ENCODE data around the gene WDR20. TPM values are rescaled to one million over a fixed set of nuclear protein-coding genes. Genes with fewer than 3 reads are reported as not detected.

The WDR20 gene
- total and polyA plus RNA-seq, 10 of the 15 experiments (the other 5 are each of a cell fraction or from before 2014, with no cell fraction given): 9.1 to 25.9 (median 18.4) TPM

DNA sequence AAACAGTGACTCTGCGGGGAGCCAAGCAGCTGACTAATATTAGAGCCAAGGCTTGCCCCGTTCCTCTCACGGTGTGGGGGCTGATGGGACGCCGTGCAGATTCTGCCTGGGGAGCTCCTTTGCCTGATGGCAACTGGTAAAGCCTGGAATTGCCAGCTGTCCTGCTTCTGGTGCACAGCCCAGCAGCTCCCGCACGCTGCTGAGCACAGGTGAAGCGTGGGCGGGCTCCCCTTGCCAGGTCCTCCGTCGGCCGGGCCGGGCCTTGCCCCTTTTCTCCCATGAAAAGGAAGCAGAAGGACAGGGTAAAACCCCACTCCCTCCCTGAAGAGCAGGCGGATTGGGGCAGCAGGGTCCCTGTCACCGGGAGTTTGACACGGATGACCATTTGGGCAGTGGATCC is 79.0 kb downstream of the WDR20 start (continued):
- TF ChIP-seq, protein P1, sequence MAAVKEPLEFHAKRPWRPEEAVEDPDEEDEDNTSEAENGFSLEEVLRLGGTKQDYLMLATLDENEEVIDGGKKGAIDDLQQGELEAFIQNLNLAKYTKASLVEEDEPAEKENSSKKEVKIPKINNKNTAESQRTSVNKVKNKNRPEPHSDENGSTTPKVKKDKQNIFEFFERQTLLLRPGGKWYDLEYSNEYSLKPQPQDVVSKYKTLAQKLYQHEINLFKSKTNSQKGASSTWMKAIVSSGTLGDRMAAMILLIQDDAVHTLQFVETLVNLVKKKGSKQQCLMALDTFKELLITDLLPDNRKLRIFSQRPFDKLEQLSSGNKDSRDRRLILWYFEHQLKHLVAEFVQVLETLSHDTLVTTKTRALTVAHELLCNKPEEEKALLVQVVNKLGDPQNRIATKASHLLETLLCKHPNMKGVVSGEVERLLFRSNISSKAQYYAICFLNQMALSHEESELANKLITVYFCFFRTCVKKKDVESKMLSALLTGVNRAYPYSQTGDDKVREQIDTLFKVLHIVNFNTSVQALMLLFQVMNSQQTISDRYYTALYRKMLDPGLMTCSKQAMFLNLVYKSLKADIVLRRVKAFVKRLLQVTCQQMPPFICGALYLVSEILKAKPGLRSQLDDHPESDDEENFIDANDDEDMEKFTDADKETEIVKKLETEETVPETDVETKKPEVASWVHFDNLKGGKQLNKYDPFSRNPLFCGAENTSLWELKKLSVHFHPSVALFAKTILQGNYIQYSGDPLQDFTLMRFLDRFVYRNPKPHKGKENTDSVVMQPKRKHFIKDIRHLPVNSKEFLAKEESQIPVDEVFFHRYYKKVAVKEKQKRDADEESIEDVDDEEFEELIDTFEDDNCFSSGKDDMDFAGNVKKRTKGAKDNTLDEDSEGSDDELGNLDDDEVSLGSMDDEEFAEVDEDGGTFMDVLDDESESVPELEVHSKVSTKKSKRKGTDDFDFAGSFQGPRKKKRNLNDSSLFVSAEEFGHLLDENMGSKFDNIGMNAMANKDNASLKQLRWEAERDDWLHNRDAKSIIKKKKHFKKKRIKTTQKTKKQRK (IDR thresholded peaks at IDR 0.05; ENCODE audit: low read depth, low read length): no peak
- TF ChIP-seq CBX5 (IDR thresholded peaks at IDR 0.05; ENCODE audit: low read depth) (no peak), IKZF1 (conservative IDR thresholded peaks at IDR 0.05) (no peak), STAT1 (conservative IDR thresholded peaks at IDR 0.05) (no peak), ASH2L (IDR thresholded peaks at IDR 0.05; ENCODE audit: borderline replicate concordance, low read depth) (no peak), IRF4 (IDR thresholded peaks at IDR 0.05; ENCODE audit: low read depth, low read length) (no peak), TARDBP (IDR thresholded peaks at IDR 0.05; ENCODE audit: borderline replicate concordance) (no peak), SIX5 (IDR thresholded peaks at IDR 0.05; ENCODE audit: low read depth, low read length, severe bottlenecking) (no peak), ZNF384 (IDR thresholded peaks at IDR 0.05; ENCODE audit: borderline replicate concordance, low read depth, low read length) (no peak), IRF5 (IDR thresholded peaks at IDR 0.05; ENCODE audit: borderline replicate concordance) (no peak), MYB (IDR thresholded peaks at IDR 0.05; ENCODE audit: borderline replicate concordance, low read depth, low read length) (no peak)
- TF ChIP-seq, protein P2, sequence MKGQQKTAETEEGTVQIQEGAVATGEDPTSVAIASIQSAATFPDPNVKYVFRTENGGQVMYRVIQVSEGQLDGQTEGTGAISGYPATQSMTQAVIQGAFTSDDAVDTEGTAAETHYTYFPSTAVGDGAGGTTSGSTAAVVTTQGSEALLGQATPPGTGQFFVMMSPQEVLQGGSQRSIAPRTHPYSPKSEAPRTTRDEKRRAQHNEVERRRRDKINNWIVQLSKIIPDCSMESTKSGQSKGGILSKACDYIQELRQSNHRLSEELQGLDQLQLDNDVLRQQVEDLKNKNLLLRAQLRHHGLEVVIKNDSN (IDR thresholded peaks at IDR 0.05; ENCODE audit: borderline replicate concordance, extremely low read length, insufficient read depth, low read depth, low read length): no peak

Data from GM12878 (cell line).